RWPE2 (cell line): ENCODE results near the gene CCDC57.

Source experiments
- ATAC-seq: fragments of 200-7000 bp; cut with Tn5 transposase; 3 replicates; pipeline ENCODE4 v1.9.1; 2021; ENCODE audit warnings: low read depth
- DNase-seq: peaks from one replicate; pipeline ENCODE4 v3.0.0-alpha.2; 2020; ENCODE audit warnings: low spot score
- H3K27ac ChIP-seq: fragments of 450-650 bp; 2 replicates; pipeline ENCODE4 v1.5.1; 2017; ENCODE audit warnings: mild to moderate bottlenecking; ENCODE audit not compliant: poor library complexity, severe bottlenecking
- H3K27me3 ChIP-seq: fragments of 250-450 bp; sonication (Bioruptor Pico); 2 replicates; pipeline ENCODE4 v1.5.1; 2021; ENCODE audit warnings: mild to moderate bottlenecking, moderate library complexity; ENCODE audit not compliant: insufficient read depth, poor library complexity, severe bottlenecking
- H3K36me3 ChIP-seq: fragments of 250-450 bp; sonication (Bioruptor Pico); 2 replicates; pipeline ENCODE4 v1.5.1; 2020; ENCODE audit warnings: low read depth, mild to moderate bottlenecking, moderate library complexity
- H3K4me1 ChIP-seq: fragments of 250-450 bp; sonication (Bioruptor Pico); 2 replicates; pipeline ENCODE4 v1.5.1; 2021; ENCODE audit warnings: mild to moderate bottlenecking, moderate library complexity; ENCODE audit not compliant: insufficient read depth, poor library complexity, severe bottlenecking
- H3K4me3 ChIP-seq: fragments of 250-450 bp; sonication (Bioruptor Pico); 2 replicates; pipeline ENCODE4 v1.5.1; 2021; ENCODE audit warnings: mild to moderate bottlenecking, moderate library complexity; ENCODE audit not compliant: severe bottlenecking
- H3K9me3 ChIP-seq: fragments of 250-450 bp; sonication (Bioruptor Pico); 2 replicates; pipeline ENCODE4 v1.5.1; 2021; ENCODE audit warnings: mild to moderate bottlenecking, moderate library complexity; ENCODE audit not compliant: severe bottlenecking
- TF ChIP-seq, protein P1 (sequence below): fragments of 450-650 bp; IDR thresholded peaks from one replicate; pipeline ENCODE4 v1.5.1; 2017; ENCODE audit warnings: mild to moderate bottlenecking, moderate library complexity; ENCODE audit not compliant: poor library complexity, severe bottlenecking

CCDC57 gene

DNA sequence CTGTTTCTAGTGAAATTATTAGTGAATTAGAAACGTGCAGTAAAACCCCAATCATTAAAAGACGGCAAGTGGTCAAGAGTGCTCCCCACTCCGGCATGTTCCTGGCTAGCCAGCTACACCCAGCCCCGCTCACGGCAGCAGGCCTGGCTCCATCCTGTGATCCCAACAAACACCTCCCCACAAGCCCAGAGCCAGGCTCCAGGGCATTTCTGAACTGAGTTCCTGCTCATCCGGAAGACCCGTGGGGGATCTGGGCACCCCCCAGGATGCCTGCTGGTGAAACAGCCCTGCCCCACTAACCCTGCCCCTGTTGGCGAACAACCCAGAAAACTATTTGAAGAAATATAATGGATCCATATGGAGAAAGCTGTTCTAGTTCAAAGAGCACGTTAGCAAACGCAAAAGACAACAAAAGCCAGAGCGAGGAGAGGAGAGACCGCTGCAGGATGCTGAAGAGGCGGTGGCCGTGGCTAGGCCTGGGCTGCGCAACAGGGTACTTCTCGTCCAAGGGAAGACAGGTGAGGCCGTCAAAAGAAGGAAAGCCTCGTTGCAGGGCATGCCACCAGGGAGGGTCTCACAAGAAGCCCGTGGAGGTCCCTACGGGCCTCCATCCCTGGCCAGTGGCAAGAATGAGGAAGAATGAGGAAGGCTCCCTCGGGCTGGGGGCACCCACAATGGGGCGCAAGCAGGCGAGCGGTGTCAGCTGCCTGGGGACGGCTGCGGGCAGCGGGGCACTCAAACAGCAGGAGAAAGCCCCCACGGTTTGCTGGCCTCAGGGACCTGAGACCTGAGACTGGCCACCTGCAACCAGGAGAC is 35.4 kb upstream of the CCDC57 start:
- Histone ChIP-seq H3K4me1 (peaks cover 30% of the 10 kb centered on the region), H3K9me3 (no peaks in the 10 kb centered on the region), H3K27me3 (no peaks in the 10 kb centered on the region), H3K36me3 (peaks cover 98% of the 10 kb centered on the region), H3K4me3 (no peak overlapping the region), H3K27ac (peak overlapping the region; percentile 91)
- ATAC-seq (no peak), DNase-seq (no peak)
- TF ChIP-seq, protein P1, sequence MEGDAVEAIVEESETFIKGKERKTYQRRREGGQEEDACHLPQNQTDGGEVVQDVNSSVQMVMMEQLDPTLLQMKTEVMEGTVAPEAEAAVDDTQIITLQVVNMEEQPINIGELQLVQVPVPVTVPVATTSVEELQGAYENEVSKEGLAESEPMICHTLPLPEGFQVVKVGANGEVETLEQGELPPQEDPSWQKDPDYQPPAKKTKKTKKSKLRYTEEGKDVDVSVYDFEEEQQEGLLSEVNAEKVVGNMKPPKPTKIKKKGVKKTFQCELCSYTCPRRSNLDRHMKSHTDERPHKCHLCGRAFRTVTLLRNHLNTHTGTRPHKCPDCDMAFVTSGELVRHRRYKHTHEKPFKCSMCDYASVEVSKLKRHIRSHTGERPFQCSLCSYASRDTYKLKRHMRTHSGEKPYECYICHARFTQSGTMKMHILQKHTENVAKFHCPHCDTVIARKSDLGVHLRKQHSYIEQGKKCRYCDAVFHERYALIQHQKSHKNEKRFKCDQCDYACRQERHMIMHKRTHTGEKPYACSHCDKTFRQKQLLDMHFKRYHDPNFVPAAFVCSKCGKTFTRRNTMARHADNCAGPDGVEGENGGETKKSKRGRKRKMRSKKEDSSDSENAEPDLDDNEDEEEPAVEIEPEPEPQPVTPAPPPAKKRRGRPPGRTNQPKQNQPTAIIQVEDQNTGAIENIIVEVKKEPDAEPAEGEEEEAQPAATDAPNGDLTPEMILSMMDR, result no peak

DNA sequence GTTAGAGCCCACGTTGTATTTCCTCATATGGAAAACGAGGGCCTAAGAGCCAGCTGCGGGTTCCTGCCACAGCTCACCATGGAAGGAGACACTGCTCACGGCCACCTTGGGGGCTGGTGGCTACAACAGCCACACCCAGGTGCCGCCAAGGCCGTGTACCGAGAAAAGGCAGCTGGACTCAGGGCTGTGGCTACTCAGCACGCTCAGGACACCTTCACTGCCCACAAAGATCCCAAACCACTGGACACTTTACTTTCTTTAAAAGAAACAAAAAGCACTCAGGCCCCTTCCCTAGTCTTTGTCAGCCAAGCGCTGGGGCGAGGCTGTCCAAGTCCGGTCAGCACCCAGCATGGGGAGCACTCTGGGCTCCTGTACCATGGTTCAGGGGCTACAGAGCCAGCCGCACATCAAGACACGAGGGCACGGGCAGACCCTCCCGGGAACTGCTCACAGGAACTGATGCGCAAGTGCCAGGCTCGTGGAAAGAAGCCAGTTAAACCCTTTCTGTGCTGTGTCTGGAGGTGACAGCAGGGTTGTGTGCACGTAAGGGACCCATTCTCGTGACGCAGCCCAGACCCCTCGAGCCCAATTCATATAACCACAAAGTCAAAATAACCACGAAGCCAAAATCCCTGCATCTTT is 34.7 kb upstream of the CCDC57 start:
- DNase-seq, result no peak
- no peak for ATAC-seq
- Histone ChIP-seq H3K36me3 (peaks cover 98% of the 10 kb centered on the region), H3K4me3 (no peak overlapping the region), H3K27ac (peak overlapping the region; percentile 91), H3K27me3 (no peaks in the 10 kb centered on the region), H3K9me3 (no peaks in the 10 kb centered on the region), H3K4me1 (peaks cover 38% of the 10 kb centered on the region)
- TF ChIP-seq, protein P1, result no peak

DNA sequence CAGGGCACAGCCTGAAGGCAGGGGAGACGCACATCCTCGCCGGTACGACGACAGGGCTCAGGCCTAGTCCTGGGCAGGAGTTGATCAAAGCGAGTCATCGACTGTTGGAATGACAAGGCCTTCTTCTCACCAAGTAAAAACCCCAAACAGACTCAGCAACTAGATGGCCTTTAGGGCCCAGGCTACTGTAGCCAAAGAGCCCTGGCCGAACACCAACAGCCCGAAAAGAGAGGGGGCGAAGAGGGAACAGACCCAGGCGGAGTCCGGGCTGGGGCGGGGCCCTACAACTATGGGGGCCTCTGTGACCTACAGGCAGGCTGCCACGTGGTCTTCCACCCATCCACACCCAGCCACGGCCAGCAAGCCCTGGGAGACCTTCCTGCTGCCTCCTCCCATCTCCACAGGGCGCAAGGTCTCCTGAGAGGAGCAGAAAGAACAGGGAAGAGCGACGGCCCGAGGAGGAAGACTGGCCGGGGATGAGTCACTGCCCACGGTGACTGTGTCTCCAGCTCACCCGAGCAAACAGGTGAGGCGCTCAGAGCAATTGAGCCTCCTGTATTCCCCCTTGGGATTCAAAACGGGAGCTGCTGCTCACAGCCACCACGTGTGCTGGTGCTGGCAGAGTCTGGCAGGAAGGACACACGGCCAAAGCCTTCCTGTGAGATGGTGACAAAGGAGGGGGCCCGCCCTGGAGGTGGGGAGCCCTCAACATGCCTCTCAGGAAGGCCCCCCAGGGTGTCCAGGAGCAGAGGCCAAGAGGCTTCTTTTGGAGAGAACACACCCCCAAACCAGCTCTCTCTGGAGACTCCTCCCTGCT is 33.9 kb upstream of the CCDC57 start:
- peaks cover 92% of the 10 kb centered on the region for H3K36me3 ChIP-seq
- DNase-seq, result peak; percentile 96
- no peaks in the 10 kb centered on the region for H3K27me3 ChIP-seq
- H3K27ac ChIP-seq, result peak overlapping the region; percentile 91
- TF ChIP-seq, protein P1, result no peak
- no peaks in the 10 kb centered on the region for H3K9me3 ChIP-seq
- ATAC-seq, result peak; percentile 56
- H3K4me1 ChIP-seq, result peaks cover 43% of the 10 kb centered on the region
- H3K4me3 ChIP-seq, result no peak overlapping the region

DNA sequence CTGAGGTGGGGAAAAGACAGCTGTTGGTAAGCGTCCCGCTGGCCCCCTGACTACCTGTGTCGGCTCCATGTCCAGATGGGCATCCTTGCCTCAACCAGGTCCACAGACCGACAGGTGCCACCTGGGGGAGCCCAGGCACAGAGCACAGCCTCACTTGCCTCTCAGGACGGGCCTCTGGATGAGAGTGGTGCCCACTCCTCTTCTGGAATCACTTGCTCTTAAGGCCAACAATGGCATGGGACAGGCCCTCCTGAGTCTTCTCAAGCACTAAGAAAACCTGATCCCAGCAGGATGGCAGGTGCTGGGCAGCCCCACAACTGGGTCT is 33.4 kb upstream of the CCDC57 start:
- H3K36me3 ChIP-seq, result peaks cover 87% of the 10 kb centered on the region
- H3K27ac ChIP-seq, result peak overlapping the region; percentile 91
- no peaks in the 10 kb centered on the region for H3K27me3 ChIP-seq
- H3K9me3 ChIP-seq, result no peaks in the 10 kb centered on the region
- TF ChIP-seq, protein P1, result no peak
- peaks cover 49% of the 10 kb centered on the region for H3K4me1 ChIP-seq
- ATAC-seq, result no peak
- H3K4me3 ChIP-seq, result no peak overlapping the region
- no peak for DNase-seq
